Measurements from ENCODE around the gene NLGN1. TPM values are rescaled to one million over a fixed set of nuclear protein-coding genes. Genes with fewer than 3 reads are reported as not detected.
"Not testable (repeated sequence)": the region's sequence is repeated elsewhere in the genome, so short reads cannot be mapped to it uniquely, and the experiment has no call there.

NLGN1 gene
- total RNA-seq, 1 experiment from 2014 or later, result 0.85 TPM

- POLR2A ChIA-PET, result no interaction called here
- Histone ChIP-seq H3K4me1 (ENCODE audit: control insufficient read depth, insufficient read depth, low read length) (no peaks in the 10 kb centered on the region), H3K27me3 (ENCODE audit: control insufficient read depth, insufficient read depth, low read length) (no peaks in the 10 kb centered on the region), H3K36me3 (ENCODE audit: control insufficient read depth, insufficient read depth, low read length) (no peaks in the 10 kb centered on the region), H3K9me3 (ENCODE audit: control insufficient read depth, insufficient read depth, low read depth, low read length) (no peaks in the 10 kb centered on the region), H3K27ac (ENCODE audit: low read length) (no peak overlapping the region), H3K4me3 (ENCODE audit: low read depth in 2 of 2, low read length in 2 of 2) (no peak overlapping the region)
- no peak for DNase-seq (ENCODE audit: low read depth, low spot score)
- no peak for TF ChIP-seq REST (IDR thresholded peaks at IDR 0.05; ENCODE audit: insufficient read depth in 1 of 2, low read depth in 2 of 2, low read length in 1 of 2)
- TF ChIP-seq, protein P1, sequence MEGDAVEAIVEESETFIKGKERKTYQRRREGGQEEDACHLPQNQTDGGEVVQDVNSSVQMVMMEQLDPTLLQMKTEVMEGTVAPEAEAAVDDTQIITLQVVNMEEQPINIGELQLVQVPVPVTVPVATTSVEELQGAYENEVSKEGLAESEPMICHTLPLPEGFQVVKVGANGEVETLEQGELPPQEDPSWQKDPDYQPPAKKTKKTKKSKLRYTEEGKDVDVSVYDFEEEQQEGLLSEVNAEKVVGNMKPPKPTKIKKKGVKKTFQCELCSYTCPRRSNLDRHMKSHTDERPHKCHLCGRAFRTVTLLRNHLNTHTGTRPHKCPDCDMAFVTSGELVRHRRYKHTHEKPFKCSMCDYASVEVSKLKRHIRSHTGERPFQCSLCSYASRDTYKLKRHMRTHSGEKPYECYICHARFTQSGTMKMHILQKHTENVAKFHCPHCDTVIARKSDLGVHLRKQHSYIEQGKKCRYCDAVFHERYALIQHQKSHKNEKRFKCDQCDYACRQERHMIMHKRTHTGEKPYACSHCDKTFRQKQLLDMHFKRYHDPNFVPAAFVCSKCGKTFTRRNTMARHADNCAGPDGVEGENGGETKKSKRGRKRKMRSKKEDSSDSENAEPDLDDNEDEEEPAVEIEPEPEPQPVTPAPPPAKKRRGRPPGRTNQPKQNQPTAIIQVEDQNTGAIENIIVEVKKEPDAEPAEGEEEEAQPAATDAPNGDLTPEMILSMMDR (IDR thresholded peaks at IDR 0.05), result peak; percentile 75
- in situ Hi-C loops (cut with HindIII; ENCODE audit: low pct_unique_long_range_greater_than_20kb, low sequenced_read_pairs), result no loop called here
- intact Hi-C loops (cut with micrococcal nuclease; ENCODE audit: unreplicated experiment), result loop anchor here (1.0 kb wide), 1 partner anchor 363 kb away; no protein-coding TSS in a partner anchor
- no TSS peak for BruUV-seq (replicated peaks)
- ATAC-seq, result peak; percentile 78
- CTCF ChIA-PET, result no interaction called here
Measured at GRCh38 chr3:173371848-173372487, 25.6 kb upstream of the NLGN1 start.

GRCh38 chr3:173380681-173381080 lies 16.9 kb upstream of the NLGN1 start:
- no peaks in the 10 kb centered on the region for H3K36me3 ChIP-seq (ENCODE audit: control insufficient read depth, insufficient read depth, low read length)
- H3K9me3 ChIP-seq (ENCODE audit: control insufficient read depth, insufficient read depth, low read depth, low read length), result no peaks in the 10 kb centered on the region
- in situ Hi-C loops (cut with HindIII; ENCODE audit: low pct_unique_long_range_greater_than_20kb, low sequenced_read_pairs), result no loop called here
- no TSS peak for BruUV-seq (replicated peaks)
- DNase-seq (ENCODE audit: low read depth, low spot score), result no peak
- no peak for ATAC-seq
- ChIA-PET CTCF (interaction anchor here (0.6 kb wide), 1 partner anchor 758 kb away, joined by 6 read pairs; no protein-coding TSS in a partner anchor), POLR2A (no interaction called here)
- H3K4me3 ChIP-seq (ENCODE audit: low read depth in 2 of 2, low read length in 2 of 2), result no peak overlapping the region
- H3K27me3 ChIP-seq (ENCODE audit: control insufficient read depth, insufficient read depth, low read length), result no peaks in the 10 kb centered on the region
- no peak overlapping the region for H3K27ac ChIP-seq (ENCODE audit: low read length)
- intact Hi-C loops (cut with micrococcal nuclease; ENCODE audit: unreplicated experiment), result no loop called here
- no peak for TF ChIP-seq POLR2AphosphoS5 (IDR thresholded peaks at IDR 0.05; ENCODE audit: low read depth, low read length)
- no peak for TF ChIP-seq SIN3A (IDR thresholded peaks at IDR 0.05; ENCODE audit: borderline replicate concordance, insufficient read depth, low read depth, low read length)
- TF ChIP-seq, protein P1 (IDR thresholded peaks at IDR 0.05), result no peak
- no peak for TF ChIP-seq TCF7L2 (IDR thresholded peaks at IDR 0.05; ENCODE audit: low read depth, low read length)
- no peak for TF ChIP-seq REST (IDR thresholded peaks at IDR 0.05; ENCODE audit: insufficient read depth in 1 of 2, low read depth in 2 of 2, low read length in 1 of 2)
- no peaks in the 10 kb centered on the region for H3K4me1 ChIP-seq (ENCODE audit: control insufficient read depth, insufficient read depth, low read length)

- H3K4me1 ChIP-seq (ENCODE audit: control insufficient read depth, insufficient read depth, low read length); in situ Hi-C loops (cut with HindIII; ENCODE audit: low pct_unique_long_range_greater_than_20kb, low sequenced_read_pairs); H3K27ac ChIP-seq (ENCODE audit: low read length); H3K36me3 ChIP-seq (ENCODE audit: control insufficient read depth, insufficient read depth, low read length); H3K4me3 ChIP-seq (ENCODE audit: low read depth in 2 of 2, low read length in 2 of 2); BruUV-seq (replicated peaks); ATAC-seq; DNase-seq (ENCODE audit: low read depth, low spot score); H3K9me3 ChIP-seq (ENCODE audit: control insufficient read depth, insufficient read depth, low read depth, low read length); CTCF ChIA-PET; H3K27me3 ChIP-seq (ENCODE audit: control insufficient read depth, insufficient read depth, low read length); intact Hi-C loops (cut with micrococcal nuclease; ENCODE audit: unreplicated experiment); POLR2A ChIA-PET: not testable (repeated sequence)
Measured at GRCh38 chr3:173381936-173382335, 15.6 kb upstream of the NLGN1 start.

All from Panc1 (cell line).